Cardiac fibroblast (primary cell): ENCODE data around the gene CHST13.

Experiments
- DNase-seq, 2 donors: peaks; one replicate each; pipeline versions ENCODE4 v3.0.0 to v3.0.0-alpha.2; 2010; ENCODE audit warnings: low read depth in 2 of 2
- H3K4me3 ChIP-seq, 2 donors: replicated peaks in 1 of 2; 1 replicate in 1 of 2; 2 replicates in 1 of 2; pipeline ENCODE4 v1.5.1; 2011; ENCODE audit warnings: low read depth in 2 of 2, low read length in 2 of 2, mild to moderate bottlenecking in 2 of 2, moderate library complexity in 1 of 2
- TF ChIP-seq, protein P1 (sequence below): IDR thresholded peaks from one replicate; pipeline ENCODE4 v1.5.1; 2011; ENCODE audit warnings: low read depth, mild to moderate bottlenecking, low read length, inconsistent platforms

Gene CHST13

GRCh38 chr3:126540342-126540849, 16.4 kb downstream of the CHST13 start:
- H3K4me3 ChIP-seq, result no peak overlapping the region
- peak; percentile 87 to 92 for DNase-seq
- TF ChIP-seq, protein P1, sequence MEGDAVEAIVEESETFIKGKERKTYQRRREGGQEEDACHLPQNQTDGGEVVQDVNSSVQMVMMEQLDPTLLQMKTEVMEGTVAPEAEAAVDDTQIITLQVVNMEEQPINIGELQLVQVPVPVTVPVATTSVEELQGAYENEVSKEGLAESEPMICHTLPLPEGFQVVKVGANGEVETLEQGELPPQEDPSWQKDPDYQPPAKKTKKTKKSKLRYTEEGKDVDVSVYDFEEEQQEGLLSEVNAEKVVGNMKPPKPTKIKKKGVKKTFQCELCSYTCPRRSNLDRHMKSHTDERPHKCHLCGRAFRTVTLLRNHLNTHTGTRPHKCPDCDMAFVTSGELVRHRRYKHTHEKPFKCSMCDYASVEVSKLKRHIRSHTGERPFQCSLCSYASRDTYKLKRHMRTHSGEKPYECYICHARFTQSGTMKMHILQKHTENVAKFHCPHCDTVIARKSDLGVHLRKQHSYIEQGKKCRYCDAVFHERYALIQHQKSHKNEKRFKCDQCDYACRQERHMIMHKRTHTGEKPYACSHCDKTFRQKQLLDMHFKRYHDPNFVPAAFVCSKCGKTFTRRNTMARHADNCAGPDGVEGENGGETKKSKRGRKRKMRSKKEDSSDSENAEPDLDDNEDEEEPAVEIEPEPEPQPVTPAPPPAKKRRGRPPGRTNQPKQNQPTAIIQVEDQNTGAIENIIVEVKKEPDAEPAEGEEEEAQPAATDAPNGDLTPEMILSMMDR, result no peak

GRCh38 chr3:126540951-126541627, 17.1 kb downstream of the CHST13 start:
- H3K4me3 ChIP-seq, result no peak overlapping the region
- TF ChIP-seq, protein P1, result no peak
- no peak for DNase-seq

- TF ChIP-seq, protein P1, result no peak
Measured at GRCh38 chr3:126541628-126542339, 17.8 kb downstream of the CHST13 start.

DNA sequence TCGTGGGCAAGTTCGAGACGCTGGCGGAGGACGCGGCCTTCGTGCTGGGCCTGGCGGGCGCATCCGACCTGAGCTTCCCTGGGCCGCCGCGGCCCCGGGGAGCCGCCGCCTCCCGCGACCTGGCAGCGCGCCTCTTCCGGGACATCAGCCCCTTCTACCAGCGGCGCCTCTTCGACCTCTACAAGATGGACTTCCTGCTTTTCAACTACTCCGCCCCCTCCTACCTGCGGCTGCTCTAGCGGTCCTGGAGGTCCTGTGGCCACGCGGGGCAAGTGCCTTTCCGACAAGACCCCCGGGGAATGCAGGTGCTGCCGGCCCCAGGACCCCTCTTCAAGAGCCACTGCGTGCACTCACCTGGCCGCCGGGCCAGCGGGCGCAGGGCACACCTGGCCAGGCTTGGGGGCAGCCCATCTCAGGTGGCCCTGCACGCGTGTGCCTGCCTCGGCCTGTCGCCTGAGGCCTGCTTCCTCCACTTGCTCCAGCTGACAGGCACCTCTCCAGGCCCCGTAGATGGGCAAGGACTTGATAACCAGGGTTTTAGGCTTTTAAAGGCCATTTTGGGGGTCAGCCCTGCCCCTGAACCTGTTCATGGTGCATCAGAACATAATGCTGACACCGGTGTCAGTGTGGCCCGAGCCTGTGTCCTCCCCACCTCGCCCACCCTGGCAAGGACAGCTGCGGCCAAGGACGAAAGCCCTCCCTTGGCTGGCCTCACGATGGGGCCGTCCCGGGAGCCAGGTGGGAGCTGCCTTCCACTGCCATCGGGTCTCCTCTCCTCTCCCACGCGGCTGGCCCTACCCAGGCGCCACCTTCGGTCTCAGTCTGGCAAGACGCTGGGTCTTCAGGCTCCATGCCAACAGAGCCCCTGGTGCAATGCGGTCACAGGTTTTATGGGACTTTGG, 18.6 kb downstream of the CHST13 start:
- no peak for DNase-seq
- H3K4me3 ChIP-seq, result no peak overlapping the region
- TF ChIP-seq, protein P1, result no peak

More at GRCh38 chr3:126541628-126542339, 17.8 kb downstream of the CHST13 start:
- no peak overlapping the region for H3K4me3 ChIP-seq
- no peak for DNase-seq

DNA sequence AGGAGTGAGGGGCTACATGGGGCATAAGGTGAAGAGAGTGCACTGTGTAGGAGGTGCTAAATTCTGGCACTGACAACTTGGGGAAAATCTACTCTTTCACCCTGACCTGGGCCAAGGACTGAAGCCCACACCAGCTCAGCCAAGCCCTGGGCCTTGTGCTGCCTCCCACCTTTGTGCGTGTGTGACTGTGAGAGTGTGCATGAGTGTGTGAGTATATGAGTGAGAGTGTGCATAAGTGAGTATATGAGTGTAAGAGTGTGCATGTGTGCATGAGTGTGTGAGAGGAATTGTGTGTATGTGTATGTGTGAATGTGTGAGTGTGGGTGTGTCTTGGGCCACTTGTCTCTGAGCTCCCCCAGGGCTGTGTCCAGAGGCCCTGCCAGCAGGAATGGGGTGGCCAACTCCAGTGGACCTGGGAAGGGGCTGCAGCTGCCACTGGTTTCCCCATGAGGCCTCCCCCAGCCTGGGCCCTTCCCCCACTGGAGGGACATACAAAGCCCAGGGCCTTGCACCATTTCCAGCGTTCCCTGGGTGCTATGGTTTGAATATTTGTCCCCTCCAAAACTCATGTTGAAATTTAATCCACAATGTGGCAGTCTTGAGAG, 19.6 kb downstream of the CHST13 start:
- no peak overlapping the region for H3K4me3 ChIP-seq
- no peak for DNase-seq
- TF ChIP-seq, protein P1, result no peak
